Fibroblast of lung (primary cell): ENCODE measurements around the gene HSH2D. TPM values are rescaled to one million over a fixed set of nuclear protein-coding genes. Genes with fewer than 3 reads are reported as not detected.

Source experiments
- DNase-seq, 2 donors: peaks; one replicate each; pipeline versions ENCODE4 v3.0.0 to v3.0.0-alpha.2; 2010; ENCODE audit warnings: low read depth in 2 of 2
- H2AFZ ChIP-seq: 2 replicates; pipeline ENCODE4 v1.5.1; 2012; ENCODE audit warnings: low read length, control low read depth, inconsistent platforms
- H3K27ac ChIP-seq: 2 replicates; pipeline ENCODE4 v1.5.1; 2011; ENCODE audit warnings: low read length, control low read depth; ENCODE audit not compliant: insufficient read depth
- H3K27me3 ChIP-seq: 2 replicates; pipeline ENCODE4 v1.5.1; 2011; ENCODE audit warnings: mild to moderate bottlenecking, low read length; ENCODE audit not compliant: control insufficient read depth, insufficient read depth
- H3K36me3 ChIP-seq: 2 replicates; pipeline ENCODE4 v1.5.1; 2011; ENCODE audit warnings: low read length; ENCODE audit not compliant: control insufficient read depth, insufficient read depth
- H3K4me1 ChIP-seq: 2 replicates; pipeline ENCODE4 v1.5.1; 2011; ENCODE audit warnings: low read length; ENCODE audit not compliant: control insufficient read depth, insufficient read depth; ENCODE audit errors: extremely low read depth
- H3K4me2 ChIP-seq: 2 replicates; pipeline ENCODE4 v1.5.1; 2011; ENCODE audit warnings: low read length, control low read depth; ENCODE audit not compliant: insufficient read depth; ENCODE audit errors: extremely low read depth
- H3K4me3 ChIP-seq, 4 experiments: fragments of 200-600 bp in 1 of 4; sonication (generic) in 1 of 4; replicated peaks in 1 of 4; 2 replicates each; pipeline ENCODE4 v1.5.1; 2011 to 2016; ENCODE audit warnings: low read length in 4 of 4, low read depth in 3 of 4, mild to moderate bottlenecking in 3 of 4, control low read depth in 2 of 4, inconsistent platforms in 1 of 4, mixed read lengths in 1 of 4; ENCODE audit not compliant: insufficient read depth in 1 of 4; ENCODE audit errors: control extremely low read depth in 1 of 4
- H3K79me2 ChIP-seq: 2 replicates; pipeline ENCODE4 v1.5.1; 2012; ENCODE audit warnings: mild to moderate bottlenecking, low read length, inconsistent platforms; ENCODE audit not compliant: control insufficient read depth, insufficient read depth
- H3K9ac ChIP-seq: 2 replicates; pipeline ENCODE4 v1.5.1; 2011; ENCODE audit warnings: mild to moderate bottlenecking, low read length, control low read depth; ENCODE audit not compliant: insufficient read depth
- H3K9me3 ChIP-seq: 2 replicates; pipeline ENCODE4 v1.5.1; 2012; ENCODE audit warnings: low read depth, low read length; ENCODE audit not compliant: control insufficient read depth, insufficient read depth
- H4K20me1 ChIP-seq: 2 replicates; pipeline ENCODE4 v1.5.1; 2011; ENCODE audit warnings: low read length; ENCODE audit not compliant: control insufficient read depth, insufficient read depth; ENCODE audit errors: extremely low read depth
- CTCF ChIP-seq, 2 donors: IDR thresholded peaks in 1 of 2; conservative IDR thresholded peaks in 1 of 2; 1 replicate in 1 of 2; 2 replicates in 1 of 2; pipeline ENCODE4 v1.5.1; 2011 to 2012; ENCODE audit warnings: low read length in 2 of 2, control low read depth in 1 of 2, inconsistent platforms in 1 of 2, low read depth in 1 of 2, mild to moderate bottlenecking in 1 of 2
- EZH2 ChIP-seq: IDR thresholded peaks from 2 replicates; pipeline ENCODE4 v1.5.1; 2012; ENCODE audit warnings: low read length, control low read depth, mild to moderate bottlenecking; ENCODE audit errors: missing control alignments
- polyA plus RNA-seq, 2 donors: library from polyadenylated mRNA; depleted of rRNA in 1 of 2; stranded (reverse) in 1 of 2; unstranded in 1 of 2; fragments of >200 nt; gene quantifications; 2 replicates each; pipeline ENCODE4 v1.2.1, GENCODE V29; 2011 to 2012; ENCODE audit warnings: missing spikeins in 1 of 2
- total RNA-seq: library from RNA; depleted of rRNA; stranded (reverse); fragments of >200 nt; gene quantifications from 2 replicates; pipeline ENCODE4 v1.2.1, GENCODE V29; 2014

Gene HSH2D
- total and polyA plus RNA-seq, 2 donors (not counting 1 experiment from before 2014, with no cell fraction given): not detected

- peak overlapping the region; percentile 81 to 100 (median 90) for H3K4me3 ChIP-seq
- no peaks in the 10 kb centered on the region for H3K27me3 ChIP-seq
- peak; percentile 86 to 90 for DNase-seq
- peak overlapping the region; percentile 91 for H3K4me2 ChIP-seq
- no peaks in the 10 kb centered on the region for H3K9me3 ChIP-seq
- peak overlapping the region; percentile 96 for H3K9ac ChIP-seq
- H3K27ac ChIP-seq: peak overlapping the region; percentile 96
- no peak overlapping the region for H2AFZ ChIP-seq
- peaks cover 42% of the 10 kb centered on the region for H3K79me2 ChIP-seq
- peaks cover 26% of the 10 kb centered on the region for H3K4me1 ChIP-seq
- no peak for TF ChIP-seq CTCF (conservative IDR thresholded peaks at IDR 0.05 in 1 of 2, IDR thresholded peaks at IDR 0.05 in 1 of 2; ENCODE audit: low read depth in 1 of 2, low read length in 2 of 2)
- no peak for TF ChIP-seq EZH2
- H4K20me1 ChIP-seq: no peaks in the 10 kb centered on the region
- H3K36me3 ChIP-seq: peaks cover 13% of the 10 kb centered on the region
Measured at GRCh38 chr19:16197188-16197621, 53.7 kb downstream of the HSH2D start.

GRCh38 chr19:16197622-16198369 is 54.3 kb downstream of the HSH2D start, which contains the start of gene AP1M1:
AP1M1 (plus strand) TSS chr19:16197911; CDS start chr19:16198027, 116 bp downstream.
- Histone ChIP-seq H3K79me2 (peaks cover 48% of the 10 kb centered on the region), H3K4me1 (peaks cover 28% of the 10 kb centered on the region), H3K27me3 (no peaks in the 10 kb centered on the region), H3K27ac (peak within 1 kb of the TSS; percentile 96), H4K20me1 (no peaks in the 10 kb centered on the region), H3K9ac (peak within 1 kb of the TSS; percentile 96), H3K4me3 (peak within 1 kb of the TSS; percentile 81 to 100 (median 90)), H2AFZ (peak within 1 kb of the TSS; percentile 53), H3K36me3 (peaks cover 15% of the 10 kb centered on the region), H3K4me2 (peak within 1 kb of the TSS; percentile 100), H3K9me3 (no peaks in the 10 kb centered on the region)
- no peak for TF ChIP-seq EZH2
- TF ChIP-seq CTCF (conservative IDR thresholded peaks at IDR 0.05 in 1 of 2, IDR thresholded peaks at IDR 0.05 in 1 of 2; ENCODE audit: low read depth in 1 of 2, low read length in 2 of 2): no peak
- peak; percentile 95 to 97 for DNase-seq

GRCh38 chr19:16198370-16198651 is 54.8 kb downstream of the HSH2D start:
- peaks cover 28% of the 10 kb centered on the region for H3K4me1 ChIP-seq
- H3K36me3 ChIP-seq: peaks cover 19% of the 10 kb centered on the region
- H3K4me2 ChIP-seq: peak overlapping the region; percentile 100
- DNase-seq: no peak
- no peaks in the 10 kb centered on the region for H4K20me1 ChIP-seq
- no peak overlapping the region for H2AFZ ChIP-seq
- H3K27ac ChIP-seq: peak overlapping the region; percentile 96
- H3K4me3 ChIP-seq: peak overlapping the region; percentile 81 to 100 (median 90)
- peak overlapping the region; percentile 96 for H3K9ac ChIP-seq
- TF ChIP-seq CTCF (conservative IDR thresholded peaks at IDR 0.05 in 1 of 2, IDR thresholded peaks at IDR 0.05 in 1 of 2; ENCODE audit: low read depth in 1 of 2, low read length in 2 of 2): no peak
- TF ChIP-seq EZH2: no peak
- H3K27me3 ChIP-seq: no peaks in the 10 kb centered on the region
- no peaks in the 10 kb centered on the region for H3K9me3 ChIP-seq
- peaks cover 53% of the 10 kb centered on the region for H3K79me2 ChIP-seq
